DOHH2 (cell line): ENCODE results near the gene IGSF9.

Experiments
- H3F3A ChIP-seq: fragments of 200-600 bp; sonication (generic), shearing (Covaris generic); 2 replicates; pipeline ENCODE4 v1.6.0; 2016; ENCODE audit warnings: antibody characterized with exemption, mild to moderate bottlenecking; ENCODE audit not compliant: control insufficient read depth, insufficient read depth
- H3K27ac ChIP-seq: fragments of 200-600 bp; sonication (generic); 2 replicates; pipeline ENCODE4 v1.5.1; 2014; ENCODE audit warnings: low read depth, mild to moderate bottlenecking, low read length, moderate library complexity
- H3K27me3 ChIP-seq: fragments of 200-600 bp; sonication (generic); 2 replicates; pipeline ENCODE4 v1.6.1; 2014; ENCODE audit warnings: mild to moderate bottlenecking, low read length, mixed read lengths; ENCODE audit not compliant: control insufficient read depth
- H3K36me3 ChIP-seq: fragments of 200-600 bp; sonication (generic); 2 replicates; pipeline ENCODE4 v1.6.1; 2014; ENCODE audit warnings: mild to moderate bottlenecking, low read length, moderate library complexity, mixed read lengths; ENCODE audit not compliant: control insufficient read depth
- H3K4me1 ChIP-seq: fragments of 200-600 bp; sonication (generic); 2 replicates; pipeline ENCODE4 v1.6.1; 2014; ENCODE audit warnings: mild to moderate bottlenecking, low read length, mixed read lengths; ENCODE audit not compliant: control insufficient read depth
- H3K4me2 ChIP-seq: fragments of 200-600 bp; sonication (generic); 2 replicates; pipeline ENCODE4 v1.6.0; 2014; ENCODE audit warnings: mild to moderate bottlenecking, low read length, moderate library complexity
- H3K4me3 ChIP-seq: fragments of 200-600 bp; sonication (generic); 2 replicates; pipeline ENCODE4 v1.5.1; 2014; ENCODE audit warnings: mild to moderate bottlenecking, low read length, mixed read lengths
- H3K79me2 ChIP-seq: fragments of 200-600 bp; sonication (generic); 2 replicates; pipeline ENCODE4 v1.6.1; 2014; ENCODE audit warnings: mild to moderate bottlenecking, low read length, mixed read lengths; ENCODE audit not compliant: control insufficient read depth
- H3K9me2 ChIP-seq: fragments of 200-600 bp; sonication (generic); replicated peaks from 2 replicates; pipeline ENCODE4 v1.6.1; 2014; ENCODE audit warnings: mild to moderate bottlenecking, low read length, mixed read lengths; ENCODE audit not compliant: control insufficient read depth
- H3K9me3 ChIP-seq: fragments of 200-600 bp; sonication (generic); 2 replicates; pipeline ENCODE4 v1.6.1; 2014; ENCODE audit warnings: antibody characterized with exemption, low read length, mixed read lengths; ENCODE audit not compliant: control insufficient read depth, insufficient read depth
- H4K20me1 ChIP-seq: fragments of 200-600 bp; sonication (generic); 2 replicates; pipeline ENCODE4 v1.6.0; 2014; ENCODE audit warnings: low read depth, mild to moderate bottlenecking, antibody characterized with exemption, low read length, moderate library complexity; ENCODE audit not compliant: control insufficient read depth, insufficient read depth
- EZH2phosphoT487 ChIP-seq: fragments of 200-600 bp; sonication (generic); IDR thresholded peaks from 2 replicates; pipeline ENCODE4 v1.6.1; 2017; ENCODE audit warnings: borderline replicate concordance, mild to moderate bottlenecking, antibody characterized with exemption, low read length, moderate library complexity, mixed read lengths
- TF ChIP-seq, protein P1 (sequence below): fragments of 200-600 bp; sonication (generic); IDR thresholded peaks from one replicate; pipeline ENCODE4 v1.5.1; 2014; ENCODE audit warnings: antibody characterized with exemption, mild to moderate bottlenecking, low read depth, low read length; ENCODE audit not compliant: poor library complexity, severe bottlenecking

Gene IGSF9

DNA sequence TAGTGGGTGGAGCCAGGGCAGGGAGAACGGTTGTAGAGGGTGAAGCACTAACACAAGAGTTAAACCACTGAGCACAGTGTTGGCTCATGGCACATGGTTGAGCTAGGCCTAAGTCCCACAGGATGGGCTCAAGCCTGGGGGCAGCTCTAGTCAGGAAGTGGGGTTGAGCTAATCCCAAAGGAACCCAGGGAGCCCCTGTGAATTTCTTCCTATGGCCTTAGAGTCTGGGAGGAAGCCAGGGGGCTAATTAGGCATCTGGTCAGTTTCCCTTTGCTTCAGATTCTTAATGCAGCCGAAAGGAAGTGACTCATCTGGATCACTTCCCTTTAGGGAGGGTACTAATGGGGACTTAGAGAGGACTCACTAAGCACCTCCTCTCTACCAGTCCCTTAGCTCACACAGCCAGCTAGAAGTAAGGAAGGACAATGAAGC lies 55.6 kb downstream of the IGSF9 start:
- no peak overlapping the region for H3K27ac ChIP-seq
- H3K9me3 ChIP-seq: no peaks in the 10 kb centered on the region
- TF ChIP-seq, protein P1, sequence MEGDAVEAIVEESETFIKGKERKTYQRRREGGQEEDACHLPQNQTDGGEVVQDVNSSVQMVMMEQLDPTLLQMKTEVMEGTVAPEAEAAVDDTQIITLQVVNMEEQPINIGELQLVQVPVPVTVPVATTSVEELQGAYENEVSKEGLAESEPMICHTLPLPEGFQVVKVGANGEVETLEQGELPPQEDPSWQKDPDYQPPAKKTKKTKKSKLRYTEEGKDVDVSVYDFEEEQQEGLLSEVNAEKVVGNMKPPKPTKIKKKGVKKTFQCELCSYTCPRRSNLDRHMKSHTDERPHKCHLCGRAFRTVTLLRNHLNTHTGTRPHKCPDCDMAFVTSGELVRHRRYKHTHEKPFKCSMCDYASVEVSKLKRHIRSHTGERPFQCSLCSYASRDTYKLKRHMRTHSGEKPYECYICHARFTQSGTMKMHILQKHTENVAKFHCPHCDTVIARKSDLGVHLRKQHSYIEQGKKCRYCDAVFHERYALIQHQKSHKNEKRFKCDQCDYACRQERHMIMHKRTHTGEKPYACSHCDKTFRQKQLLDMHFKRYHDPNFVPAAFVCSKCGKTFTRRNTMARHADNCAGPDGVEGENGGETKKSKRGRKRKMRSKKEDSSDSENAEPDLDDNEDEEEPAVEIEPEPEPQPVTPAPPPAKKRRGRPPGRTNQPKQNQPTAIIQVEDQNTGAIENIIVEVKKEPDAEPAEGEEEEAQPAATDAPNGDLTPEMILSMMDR: no peak
- no peak for TF ChIP-seq EZH2phosphoT487
- peak overlapping the region; percentile 46 for H3K4me2 ChIP-seq
- H3K27me3 ChIP-seq: no peaks in the 10 kb centered on the region
- H3K9me2 ChIP-seq: no peaks in the 10 kb centered on the region
- no peaks in the 10 kb centered on the region for H4K20me1 ChIP-seq
- H3K79me2 ChIP-seq: no peaks in the 10 kb centered on the region
- peaks cover 25% of the 10 kb centered on the region for H3K4me1 ChIP-seq
- no peaks in the 10 kb centered on the region for H3F3A ChIP-seq
- H3K36me3 ChIP-seq: no peaks in the 10 kb centered on the region
- H3K4me3 ChIP-seq: peak overlapping the region; percentile 25

DNA sequence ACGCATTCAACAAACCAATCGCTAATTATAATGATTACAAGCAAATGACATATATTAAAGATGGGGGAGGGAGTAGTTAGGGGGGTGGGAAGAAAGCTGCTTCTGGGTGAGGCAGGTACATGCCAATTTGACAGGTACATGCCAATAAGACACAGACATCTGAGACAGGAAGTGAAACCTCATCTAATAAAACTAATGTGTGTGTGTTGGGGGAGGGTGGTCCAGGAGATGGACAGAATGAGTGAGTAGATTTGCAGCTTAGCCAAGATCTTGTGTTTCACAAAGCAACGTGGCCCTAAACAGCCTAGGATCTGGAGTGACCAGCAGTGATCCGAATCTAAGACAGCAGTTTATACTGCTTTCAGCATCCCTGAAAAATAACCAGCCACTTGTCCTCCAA lies 56.2 kb downstream of the IGSF9 start:
- H4K20me1 ChIP-seq: no peaks in the 10 kb centered on the region
- no peak overlapping the region for H3K27ac ChIP-seq
- no peaks in the 10 kb centered on the region for H3K36me3 ChIP-seq
- H3K4me1 ChIP-seq: peaks cover 25% of the 10 kb centered on the region
- no peaks in the 10 kb centered on the region for H3F3A ChIP-seq
- H3K4me3 ChIP-seq: peak overlapping the region; percentile 25
- no peaks in the 10 kb centered on the region for H3K79me2 ChIP-seq
- H3K9me2 ChIP-seq: no peaks in the 10 kb centered on the region
- H3K4me2 ChIP-seq: peak overlapping the region; percentile 46
- no peaks in the 10 kb centered on the region for H3K27me3 ChIP-seq
- no peaks in the 10 kb centered on the region for H3K9me3 ChIP-seq
- no peak for TF ChIP-seq EZH2phosphoT487
- TF ChIP-seq, protein P1: no peak

DNA sequence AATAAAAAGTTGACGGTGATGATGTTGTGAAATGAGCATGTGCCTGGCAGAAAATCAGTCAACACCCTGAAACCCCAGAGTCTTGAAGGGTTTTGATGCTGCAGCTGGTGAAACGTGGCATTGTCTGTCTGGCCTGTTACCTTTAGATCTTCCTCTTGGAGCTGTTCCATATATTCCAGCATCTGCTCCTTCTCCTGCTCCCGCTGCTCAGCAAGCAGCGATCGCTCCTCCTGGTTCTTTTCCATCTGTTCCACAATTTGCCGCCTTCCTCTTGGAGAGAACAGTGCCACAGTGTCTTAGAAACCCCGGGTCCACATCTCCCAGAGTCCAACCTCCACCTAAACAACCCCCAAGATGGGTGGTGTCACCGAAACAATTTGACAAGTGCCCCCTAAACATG lies 61.1 kb downstream of the IGSF9 start:
- H3K4me2 ChIP-seq: no peak overlapping the region
- no peaks in the 10 kb centered on the region for H4K20me1 ChIP-seq
- TF ChIP-seq, protein P1: no peak
- no peak for TF ChIP-seq EZH2phosphoT487
- no peaks in the 10 kb centered on the region for H3K27me3 ChIP-seq
- H3K9me3 ChIP-seq: no peaks in the 10 kb centered on the region
- H3K27ac ChIP-seq: no peak overlapping the region
- H3F3A ChIP-seq: no peaks in the 10 kb centered on the region
- H3K79me2 ChIP-seq: no peaks in the 10 kb centered on the region
- peaks cover 13% of the 10 kb centered on the region for H3K4me1 ChIP-seq
- H3K4me3 ChIP-seq: no peak overlapping the region
- no peaks in the 10 kb centered on the region for H3K36me3 ChIP-seq
- H3K9me2 ChIP-seq: no peaks in the 10 kb centered on the region
